K562 (cell line): ENCODE data around the gene GDF2. TPM values are rescaled to one million over a fixed set of nuclear protein-coding genes. Genes with fewer than 3 reads are reported as not detected.

Experiments
- ATAC-seq: fragments of 200-7000 bp; cut with Tn5 transposase; 3 replicates; pipeline ENCODE4 v1.9.1; 2020; ENCODE audit warnings: moderate library complexity
- BruUV-seq: library from RNA; stranded (reverse); fragments of 400-500 nt; replicated peaks from 2 replicates; lab custom pipeline; 2021; lab: Mats Ljungman, UMichigan
- CTCF ChIA-PET: fragments of 300-600 bp; formaldehyde crosslinking; extraction: SDS; loops from one replicate; lab custom pipeline; 2021; ENCODE audit warnings: low intra/inter-chr PET ratio; lab: Yijun Ruan, JAX
- POLR2A ChIA-PET: fragments of 300-600, 350-650 bp; sonication (Branson Sonifier 250); formaldehyde crosslinking; extraction: SDS; loops from one replicate; lab custom pipeline; 2021; ENCODE audit warnings: antibody characterized with exemption, inconsistent platforms; lab: Yijun Ruan, JAX
- DNase-seq, 4 experiments: peaks; one replicate each; pipeline versions ENCODE4 v3.0.0 to v3.0.0-alpha.2; 2011 to 2018; ENCODE audit warnings: low spot score in 3 of 4, mixed read lengths in 3 of 4; ENCODE audit errors: extremely low read depth in 1 of 4
- FAIRE-seq: peaks from 2 replicates; lab custom pipeline; 2011; peaks lifted over from hg19 to GRCh38; lab: Jason Lieb, UNC
- H2AFZ ChIP-seq: 2 replicates; pipeline ENCODE4 v1.6.0; 2011; ENCODE audit warnings: low read depth, low read length, control low read depth, inconsistent platforms
- H3K27ac ChIP-seq: fragments of 200-600 bp; 3 replicates; pipeline ENCODE4 v1.8.0; 2011; ENCODE audit warnings: low read depth, mild to moderate bottlenecking, control low read depth, inconsistent platforms, low read length, moderate library complexity, mixed read lengths; ENCODE audit errors: extremely low read depth
- H3K27me3 ChIP-seq, 2 experiments: fragments of 300-600 bp in 1 of 2; 2 replicates in 1 of 2; 3 replicates in 1 of 2; pipeline versions ENCODE4 v1.6.0 to v1.8.0; 2011; ENCODE audit warnings: inconsistent platforms in 2 of 2, low read length in 2 of 2, mild to moderate bottlenecking in 1 of 2, mixed read lengths in 1 of 2, moderate library complexity in 1 of 2; ENCODE audit not compliant: control insufficient read depth in 2 of 2, insufficient read depth in 2 of 2
- H3K36me3 ChIP-seq: fragments of 300-600 bp; 3 replicates; pipeline ENCODE4 v1.8.0; 2011; ENCODE audit warnings: mild to moderate bottlenecking, low read length, inconsistent platforms; ENCODE audit not compliant: control insufficient read depth, insufficient read depth
- H3K4me1 ChIP-seq, 2 experiments: fragments of 200-600 bp in 1 of 2; replicated peaks in 1 of 2; 2 replicates in 1 of 2; 3 replicates in 1 of 2; pipeline versions ENCODE4 v1.5.1 to v1.8.0; 2011; ENCODE audit warnings: inconsistent platforms in 2 of 2, low read length in 2 of 2, mild to moderate bottlenecking in 1 of 2, mixed read lengths in 1 of 2, moderate library complexity in 1 of 2; ENCODE audit not compliant: control insufficient read depth in 2 of 2, insufficient read depth in 2 of 2
- H3K4me2 ChIP-seq: 2 replicates; pipeline ENCODE4 v1.6.1; 2011; ENCODE audit warnings: low read length, control low read depth, inconsistent platforms, mixed read lengths; ENCODE audit not compliant: insufficient read depth
- H3K4me3 ChIP-seq: fragments of 200-600 bp; sonication (generic), shearing (Covaris generic); 2 replicates; pipeline ENCODE4 v1.5.1; 2016; ENCODE audit warnings: control low read depth, inconsistent platforms
- H3K79me2 ChIP-seq: fragments of 200-600 bp; 3 replicates; pipeline ENCODE4 v1.8.0; 2011; ENCODE audit warnings: low read length, inconsistent platforms; ENCODE audit not compliant: control insufficient read depth, insufficient read depth
- H3K9ac ChIP-seq, 2 experiments: 2 replicates each; pipeline versions ENCODE4 v1.6.0 to v1.6.1; 2011; ENCODE audit warnings: low read depth in 2 of 2, low read length in 2 of 2, control low read depth in 1 of 2, inconsistent platforms in 1 of 2, mild to moderate bottlenecking in 1 of 2, mixed read lengths in 1 of 2; ENCODE audit not compliant: insufficient read depth in 1 of 2
- H3K9me1 ChIP-seq: one replicate; pipeline ENCODE4 v1.6.0; 2011; ENCODE audit warnings: inconsistent platforms, mild to moderate bottlenecking, low read length, moderate library complexity; ENCODE audit not compliant: control insufficient read depth, insufficient read depth
- H3K9me3 ChIP-seq: replicated peaks from 2 replicates; pipeline ENCODE4 v1.5.1; 2011; ENCODE audit warnings: low read depth, low read length, inconsistent platforms; ENCODE audit not compliant: control insufficient read depth, insufficient read depth
- H4K20me1 ChIP-seq: replicated peaks from 2 replicates; pipeline ENCODE4 v1.6.1; 2011; ENCODE audit warnings: low read length, inconsistent platforms, mixed read lengths; ENCODE audit not compliant: control insufficient read depth, insufficient read depth
- ELF4 ChIP-seq: fragments of 450-650 bp; formaldehyde crosslinking; IDR thresholded peaks from 2 replicates; pipeline ENCODE4 v1.4.0; 2022; ENCODE audit warnings: missing genetic modification characterization
- FOXM1 ChIP-seq, 2 experiments: fragments of 450-650 bp in 1 of 2; sonication (generic) in 1 of 2; formaldehyde crosslinking in 1 of 2; IDR thresholded peaks; 2 replicates each; pipeline versions ENCODE4 v1.6.1 to v1.9.0; 2017 to 2022; ENCODE audit warnings: low read depth in 2 of 2, mild to moderate bottlenecking in 2 of 2, missing genetic modification reagents in 1 of 2, moderate library complexity in 1 of 2
- KLF16 ChIP-seq: IDR thresholded peaks from 2 replicates; pipeline ENCODE4 v1.6.1; 2016; ENCODE audit warnings: antibody characterized with exemption
- NR2C1 ChIP-seq, 2 experiments: fragments of 450-650 bp; IDR thresholded peaks; 2 replicates each; pipeline ENCODE4 v1.6.1; 2017; ENCODE audit warnings: mild to moderate bottlenecking in 2 of 2, antibody characterized with exemption in 1 of 2, inconsistent platforms in 1 of 2, missing compliant biosample characterization in 1 of 2, missing genetic modification characterization in 1 of 2
- NR2F6 ChIP-seq: fragments of 450-650 bp; formaldehyde crosslinking; IDR thresholded peaks from 2 replicates; pipeline ENCODE4 v1.4.0; 2020; ENCODE audit warnings: mild to moderate bottlenecking
- SAP30 ChIP-seq: fragments of 200-600 bp; sonication (generic); IDR thresholded peaks from 2 replicates; pipeline ENCODE4 v1.6.1; 2012; ENCODE audit warnings: borderline replicate concordance, low read depth, mild to moderate bottlenecking, moderate library complexity, low read length, control low read depth, inconsistent platforms; ENCODE audit not compliant: insufficient read depth, poor library complexity, severe bottlenecking
- ZC3H11A ChIP-seq: IDR thresholded peaks from 2 replicates; pipeline ENCODE4 v1.6.1; 2012; ENCODE audit warnings: low read depth, low read length, improper control_type of control experiment
- ZFX ChIP-seq: sonication (generic); formaldehyde crosslinking; IDR thresholded peaks from 2 replicates; pipeline ENCODE4 v1.8.0; 2022; ENCODE audit warnings: mild to moderate bottlenecking, missing genetic modification reagents, moderate library complexity
- WGBS: fragments of 100-300 bp; shearing (Covaris generic); methylation state at CpG from one replicate; pipeline ENCODE4 v1.1.6; 2016; ENCODE audit warnings: low coverage, mixed read lengths; ENCODE audit not compliant: insufficient coverage; ENCODE audit errors: missing lambda C conversion rate; 5-methylcytosine and 5-hydroxymethylcytosine counted together
- in situ Hi-C: fragments of 300-500 bp; cut with MboI; formaldehyde crosslinking; loops from 4 replicates; pipeline ENCODE4 v1.15.0; 2018; ENCODE audit warnings: inconsistent platforms, mixed read lengths
- intact Hi-C: fragments of 100-400 bp; cut with micrococcal nuclease; formaldehyde crosslinking; loops from 2 replicates; pipeline ENCODE4 v1.14.2; 2022
- polyA plus RNA-seq, 8 experiments: library from polyadenylated mRNA; depleted of rRNA in 4 of 8; stranded (reverse) in 5 of 8; unstranded in 3 of 8; fragments of >200 nt; fragmentation: Nextera tagmentation in 2 of 8; fragmentation: Illumina TruSeq in 1 of 8; extraction: Ambion mirVana in 2 of 8; extraction: Trizol in 1 of 8; gene quantifications; 2 replicates each; pipeline versions ENCODE4 v1.2.1 to v1.2.3, GENCODE V29; 2011 to 2014; ENCODE audit warnings: inconsistent platforms in 1 of 8, missing spikeins in 1 of 8
- total RNA-seq, 7 experiments: library from RNA; depleted of rRNA in 6 of 7; stranded (reverse); fragments of >200 nt in 6 of 7; fragmentation: Illumina TruSeq in 2 of 7; extraction: Trizol in 2 of 7; gene quantifications; 2 replicates each; pipeline versions ENCODE4 v1.2.1 to v1.2.3, GENCODE V29; 2011 to 2021; ENCODE audit warnings: low replicate concordance in 1 of 7
- TF ChIP-seq, protein P1 (sequence below): fragments of 450-650 bp; formaldehyde crosslinking; IDR thresholded peaks from 2 replicates; pipeline ENCODE4 v1.4.0; 2022; ENCODE audit warnings: missing genetic modification characterization
- TF ChIP-seq, protein P2 (sequence below): fragments of 250-450 bp; sonication (Bioruptor Pico); IDR thresholded peaks from 2 replicates; pipeline ENCODE4 v1.9.0; 2021; ENCODE audit warnings: mild to moderate bottlenecking, inconsistent platforms
- TF ChIP-seq, protein P3 (sequence below): sonication (generic); formaldehyde crosslinking; IDR thresholded peaks from 2 replicates; pipeline ENCODE4 v1.8.0; 2022; ENCODE audit warnings: mild to moderate bottlenecking, missing genetic modification reagents, borderline replicate concordance

The GDF2 gene
- total and polyA plus RNA-seq, 9 of the 15 experiments (the other 6 are each of a cell fraction or from before 2014, with no cell fraction given): 0.08 to 0.58 (median 0.27) TPM; not detected in 2

DNA sequence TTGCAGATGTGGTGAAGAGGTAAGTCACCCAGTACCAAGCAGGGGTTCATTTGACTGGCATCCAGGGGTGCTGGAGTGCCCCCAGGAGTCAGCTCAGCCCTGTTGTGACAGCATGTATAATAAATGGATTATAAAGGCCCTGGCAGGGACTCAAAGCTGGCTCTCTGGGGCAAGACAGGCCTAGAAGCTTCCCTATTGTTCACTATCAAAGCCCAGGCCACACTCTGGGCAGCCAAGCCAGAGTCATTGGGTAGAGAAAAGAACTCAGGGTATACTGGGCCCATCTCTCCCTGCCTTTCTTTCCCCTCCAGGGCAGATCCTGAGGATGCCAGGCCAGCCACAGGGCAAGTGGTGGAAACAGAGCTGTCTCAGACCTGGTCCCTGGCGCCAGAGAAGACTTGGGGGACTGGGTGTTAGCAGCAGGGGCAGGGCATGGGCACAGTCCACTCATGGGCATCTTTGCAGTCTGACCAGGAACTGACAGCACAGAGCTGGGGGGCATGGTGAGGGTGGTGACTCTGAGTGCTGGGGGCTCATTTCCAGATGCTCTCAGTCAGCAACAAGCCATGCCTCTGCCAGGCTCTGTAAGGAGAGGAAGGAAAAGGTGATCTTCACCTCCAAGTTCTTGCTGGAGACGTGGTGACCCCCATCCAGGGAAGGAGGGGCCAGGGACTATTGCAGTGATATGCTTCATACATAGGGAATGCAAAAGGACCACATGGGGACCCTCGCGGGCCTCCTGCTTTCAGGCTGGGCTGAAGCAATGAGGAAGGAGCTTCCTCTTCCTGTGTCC, 37.6 kb downstream of the GDF2 start:
- ChIA-PET POLR2A (interaction anchor here (0.6 kb wide), 2 partner anchors 91 to 290 kb away, joined by 3 read pairs; no protein-coding TSS in a partner anchor), CTCF (no interaction called here)
- Histone ChIP-seq H3K79me2 (no peaks in the 10 kb centered on the region), H3K27me3 (peaks cover 19 to 40% of the 10 kb centered on the region in 2 experiments), H3K36me3 (no peaks in the 10 kb centered on the region), H2AFZ (no peak overlapping the region), H3K9me1 (no peaks in the 10 kb centered on the region), H4K20me1 (peaks cover 3% of the 10 kb centered on the region; the same call in 1 of the 2 replicates), H3K4me1 (peaks cover 0 to 3% of the 10 kb centered on the region in 2 experiments; a peak in 1 of 5 replicates), H3K4me3 (no peak overlapping the region), H3K9ac (no peak overlapping the region), H3K9me3 (no peaks in the 10 kb centered on the region), H3K4me2 (no peak overlapping the region), H3K27ac (no peak overlapping the region)
- no TSS peak for BruUV-seq
- TF ChIP-seq NR2C1 (IDR thresholded peaks at IDR 0.05) (no peak), NR2C1 (tag; IDR thresholded peaks at IDR 0.05) (no peak), KLF16 (no peak), FOXM1 (IDR thresholded peaks at IDR 0.05; ENCODE audit: low read depth) (no peak), FOXM1 (CRISPR knock-in tag; IDR thresholded peaks at IDR 0.05; ENCODE audit: low read depth) (no peak), SAP30 (no peak), ZFX (no peak), ZC3H11A (no peak), ELF4 (CRISPR knock-in tag) (no peak), NR2F6 (no peak)
- TF ChIP-seq, protein P1, sequence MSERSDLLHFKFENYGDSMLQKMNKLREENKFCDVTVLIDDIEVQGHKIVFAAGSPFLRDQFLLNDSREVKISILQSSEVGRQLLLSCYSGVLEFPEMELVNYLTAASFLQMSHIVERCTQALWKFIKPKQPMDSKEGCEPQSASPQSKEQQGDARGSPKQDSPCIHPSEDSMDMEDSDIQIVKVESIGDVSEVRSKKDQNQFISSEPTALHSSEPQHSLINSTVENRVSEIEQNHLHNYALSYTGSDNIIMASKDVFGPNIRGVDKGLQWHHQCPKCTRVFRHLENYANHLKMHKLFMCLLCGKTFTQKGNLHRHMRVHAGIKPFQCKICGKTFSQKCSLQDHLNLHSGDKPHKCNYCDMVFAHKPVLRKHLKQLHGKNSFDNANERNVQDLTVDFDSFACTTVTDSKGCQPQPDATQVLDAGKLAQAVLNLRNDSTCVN: no peak
- TF ChIP-seq, protein P2, sequence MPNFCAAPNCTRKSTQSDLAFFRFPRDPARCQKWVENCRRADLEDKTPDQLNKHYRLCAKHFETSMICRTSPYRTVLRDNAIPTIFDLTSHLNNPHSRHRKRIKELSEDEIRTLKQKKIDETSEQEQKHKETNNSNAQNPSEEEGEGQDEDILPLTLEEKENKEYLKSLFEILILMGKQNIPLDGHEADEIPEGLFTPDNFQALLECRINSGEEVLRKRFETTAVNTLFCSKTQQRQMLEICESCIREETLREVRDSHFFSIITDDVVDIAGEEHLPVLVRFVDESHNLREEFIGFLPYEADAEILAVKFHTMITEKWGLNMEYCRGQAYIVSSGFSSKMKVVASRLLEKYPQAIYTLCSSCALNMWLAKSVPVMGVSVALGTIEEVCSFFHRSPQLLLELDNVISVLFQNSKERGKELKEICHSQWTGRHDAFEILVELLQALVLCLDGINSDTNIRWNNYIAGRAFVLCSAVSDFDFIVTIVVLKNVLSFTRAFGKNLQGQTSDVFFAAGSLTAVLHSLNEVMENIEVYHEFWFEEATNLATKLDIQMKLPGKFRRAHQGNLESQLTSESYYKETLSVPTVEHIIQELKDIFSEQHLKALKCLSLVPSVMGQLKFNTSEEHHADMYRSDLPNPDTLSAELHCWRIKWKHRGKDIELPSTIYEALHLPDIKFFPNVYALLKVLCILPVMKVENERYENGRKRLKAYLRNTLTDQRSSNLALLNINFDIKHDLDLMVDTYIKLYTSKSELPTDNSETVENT: no peak
- TF ChIP-seq, protein P3, sequence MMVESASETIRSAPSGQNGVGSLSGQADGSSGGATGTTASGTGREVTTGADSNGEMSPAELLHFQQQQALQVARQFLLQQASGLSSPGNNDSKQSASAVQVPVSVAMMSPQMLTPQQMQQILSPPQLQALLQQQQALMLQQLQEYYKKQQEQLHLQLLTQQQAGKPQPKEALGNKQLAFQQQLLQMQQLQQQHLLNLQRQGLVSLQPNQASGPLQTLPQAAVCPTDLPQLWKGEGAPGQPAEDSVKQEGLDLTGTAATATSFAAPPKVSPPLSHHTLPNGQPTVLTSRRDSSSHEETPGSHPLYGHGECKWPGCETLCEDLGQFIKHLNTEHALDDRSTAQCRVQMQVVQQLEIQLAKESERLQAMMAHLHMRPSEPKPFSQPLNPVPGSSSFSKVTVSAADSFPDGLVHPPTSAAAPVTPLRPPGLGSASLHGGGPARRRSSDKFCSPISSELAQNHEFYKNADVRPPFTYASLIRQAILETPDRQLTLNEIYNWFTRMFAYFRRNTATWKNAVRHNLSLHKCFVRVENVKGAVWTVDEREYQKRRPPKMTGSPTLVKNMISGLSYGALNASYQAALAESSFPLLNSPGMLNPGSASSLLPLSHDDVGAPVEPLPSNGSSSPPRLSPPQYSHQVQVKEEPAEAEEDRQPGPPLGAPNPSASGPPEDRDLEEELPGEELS: no peak
- FAIRE-seq (no peak), ATAC-seq (no peak), DNase-seq (no peak)
- in situ Hi-C loops: no loop called here
- 2% methylated on average over 4 of the region's 4 CpGs for whole genome bisulfite sequencing
- intact Hi-C loops: loop anchor here (2.0 to 5.0 kb wide), 2 partner anchors 37 to 92 kb away; no protein-coding TSS in a partner anchor
